SIG-M5 treated with dmso at 0.1 percent for 504 hours (cell line): ENCODE results near the gene ZNF799.
"Not testable (repeated sequence)": the region's sequence is repeated elsewhere in the genome, so short reads cannot be mapped to it uniquely, and the experiment has no call there.

ENCODE experiments used
- DNase-seq: peaks from one replicate; lab custom pipeline; 2025; ENCODE audit not compliant: unreplicated experiment; lab: John Stamatoyannopoulos, UW

ZNF799 gene

GRCh38 chr19:12364391-12365235, 36.5 kb downstream of the ZNF799 start:
- DNase-seq, result no peak

- not testable (repeated sequence) for DNase-seq
Measured at GRCh38 chr19:12362236-12362635, 38.8 kb downstream of the ZNF799 start.

- DNase-seq, result no peak
Measured at GRCh38 chr19:12353375-12353774, 47.7 kb downstream of the ZNF799 start.

- no peak for DNase-seq
Measured at GRCh38 chr19:12350890-12351197, 50.2 kb downstream of the ZNF799 start.

GRCh38 chr19:12350185-12350889, 50.7 kb downstream of the ZNF799 start:
- DNase-seq, result no peak

- DNase-seq, result no peak
Measured at GRCh38 chr19:12346896-12347295, 54.2 kb downstream of the ZNF799 start.

- DNase-seq, result no peak
Measured at GRCh38 chr19:12345197-12345596, 55.9 kb downstream of the ZNF799 start.
